Fibroblast of the aortic adventitia (primary cell): ENCODE measurements around the gene CARD16. TPM values are rescaled to one million over a fixed set of nuclear protein-coding genes. Genes with fewer than 3 reads are reported as not detected.

ENCODE experiments used
- DNase-seq: peaks from one replicate; pipeline ENCODE4 v3.0.0-alpha.2; 2010; ENCODE audit warnings: low read depth
- H3K4me3 ChIP-seq: 2 replicates; pipeline ENCODE4 v1.5.1; 2011; ENCODE audit warnings: low read depth, mild to moderate bottlenecking, control low read depth, low read length, moderate library complexity
- total RNA-seq: library from RNA; depleted of rRNA; stranded (reverse); fragments of >200 nt; gene quantifications from 2 replicates; pipeline ENCODE4 v1.2.3, GENCODE V29; 2012; ENCODE audit warnings: low replicate concordance
- TF ChIP-seq, protein P1 (sequence below): IDR thresholded peaks from 2 replicates; pipeline ENCODE4 v1.5.1; 2011; ENCODE audit warnings: mild to moderate bottlenecking, low read length, control low read depth, inconsistent platforms; ENCODE audit not compliant: insufficient read depth

CARD16 gene
- total RNA-seq, 1 donor, result 5.3 TPM

DNA sequence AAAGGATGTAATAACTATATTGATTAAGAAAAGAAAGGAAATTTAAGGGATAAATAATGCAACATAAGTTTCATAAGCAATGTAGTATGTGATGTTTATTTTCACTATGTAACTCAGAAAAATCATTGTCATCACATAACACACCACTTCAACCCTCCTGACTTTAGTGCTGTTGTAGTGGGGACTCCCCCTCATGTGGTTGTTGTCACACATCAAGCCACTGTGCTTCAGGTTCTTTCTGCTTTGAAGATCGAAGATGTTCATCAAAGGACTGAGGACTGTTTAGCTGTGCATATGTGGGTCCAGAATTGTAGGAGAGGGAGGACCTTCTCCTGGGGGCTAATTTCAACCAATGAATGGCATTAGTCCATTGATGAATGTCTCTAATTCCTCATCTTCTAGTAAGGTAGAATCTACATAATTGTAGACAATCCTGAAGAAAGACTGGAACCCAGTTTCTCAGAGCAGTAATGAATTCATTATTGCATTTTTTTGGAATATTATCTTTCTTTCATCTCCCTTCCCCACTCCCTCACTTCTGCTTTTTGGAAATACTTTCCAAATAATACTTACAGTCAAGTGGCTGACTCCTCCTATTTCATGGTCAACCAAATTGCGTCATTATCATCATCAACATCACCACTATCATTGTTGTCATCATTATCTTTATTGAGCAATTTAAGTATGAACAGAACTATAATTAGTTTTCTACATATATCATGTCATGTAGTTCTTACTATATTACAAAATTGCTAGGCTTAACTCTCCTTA, 9.8 kb upstream of the CARD16 start:
- no peak for DNase-seq
- no peak overlapping the region for H3K4me3 ChIP-seq
- TF ChIP-seq, protein P1, sequence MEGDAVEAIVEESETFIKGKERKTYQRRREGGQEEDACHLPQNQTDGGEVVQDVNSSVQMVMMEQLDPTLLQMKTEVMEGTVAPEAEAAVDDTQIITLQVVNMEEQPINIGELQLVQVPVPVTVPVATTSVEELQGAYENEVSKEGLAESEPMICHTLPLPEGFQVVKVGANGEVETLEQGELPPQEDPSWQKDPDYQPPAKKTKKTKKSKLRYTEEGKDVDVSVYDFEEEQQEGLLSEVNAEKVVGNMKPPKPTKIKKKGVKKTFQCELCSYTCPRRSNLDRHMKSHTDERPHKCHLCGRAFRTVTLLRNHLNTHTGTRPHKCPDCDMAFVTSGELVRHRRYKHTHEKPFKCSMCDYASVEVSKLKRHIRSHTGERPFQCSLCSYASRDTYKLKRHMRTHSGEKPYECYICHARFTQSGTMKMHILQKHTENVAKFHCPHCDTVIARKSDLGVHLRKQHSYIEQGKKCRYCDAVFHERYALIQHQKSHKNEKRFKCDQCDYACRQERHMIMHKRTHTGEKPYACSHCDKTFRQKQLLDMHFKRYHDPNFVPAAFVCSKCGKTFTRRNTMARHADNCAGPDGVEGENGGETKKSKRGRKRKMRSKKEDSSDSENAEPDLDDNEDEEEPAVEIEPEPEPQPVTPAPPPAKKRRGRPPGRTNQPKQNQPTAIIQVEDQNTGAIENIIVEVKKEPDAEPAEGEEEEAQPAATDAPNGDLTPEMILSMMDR, result no peak

DNA sequence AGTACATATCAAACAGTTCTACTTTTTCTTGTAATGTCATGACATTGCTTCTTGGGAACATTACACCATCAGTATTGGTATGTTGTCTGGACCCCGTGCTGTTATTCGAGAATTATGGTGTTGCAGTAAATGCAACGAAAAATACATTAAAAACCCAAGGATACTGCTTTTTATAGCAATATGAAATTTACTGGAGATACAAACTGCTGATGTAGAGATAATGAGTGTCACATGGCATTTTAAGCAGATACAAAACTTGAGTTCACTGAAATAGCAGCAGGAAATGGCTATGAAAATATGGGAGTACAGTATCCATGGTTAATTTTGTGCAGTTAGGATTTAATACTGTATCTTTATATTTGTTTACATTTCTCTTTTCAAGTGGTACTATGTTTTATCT, 7.4 kb upstream of the CARD16 start:
- no peak overlapping the region for H3K4me3 ChIP-seq
- TF ChIP-seq, protein P1, result no peak
- DNase-seq, result no peak

DNA sequence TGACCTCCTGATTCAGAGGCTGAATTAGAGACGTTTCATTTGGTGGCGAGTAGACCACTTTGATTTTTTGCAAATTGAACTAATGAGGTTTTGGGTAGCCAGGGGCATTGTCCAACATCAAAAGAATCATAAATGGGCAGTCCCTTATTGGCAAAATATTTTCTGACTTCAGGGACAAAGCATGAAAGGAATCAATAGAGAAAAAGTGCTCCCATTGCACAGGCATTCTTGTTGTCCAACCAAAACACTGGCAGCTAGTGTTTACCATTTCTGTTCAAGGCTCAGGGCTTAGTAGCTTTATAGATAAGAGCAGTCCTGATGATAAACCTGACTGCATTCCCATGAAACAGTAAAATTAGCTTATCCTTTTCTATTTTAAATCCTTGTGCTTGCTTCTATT, 6.4 kb upstream of the CARD16 start:
- DNase-seq, result no peak
- H3K4me3 ChIP-seq, result no peak overlapping the region

DNA sequence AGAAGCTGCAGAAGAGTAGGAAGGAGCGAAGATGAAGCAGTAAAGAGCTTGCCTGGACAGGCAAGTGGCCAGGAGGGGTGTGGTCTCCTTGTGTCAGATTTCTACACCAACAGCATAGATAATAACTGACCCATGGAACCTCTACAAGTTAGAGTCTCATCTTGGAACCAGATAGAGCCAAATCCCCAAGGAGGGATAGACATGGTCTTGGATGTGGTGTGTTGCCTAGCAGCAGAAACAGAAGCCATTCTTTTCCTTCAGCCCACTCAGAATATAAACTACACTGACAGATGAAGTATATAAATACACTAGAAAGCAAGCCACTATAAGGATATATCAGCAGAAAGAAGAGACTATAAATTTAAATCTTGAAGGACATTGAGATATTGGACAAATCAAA, 4.3 kb upstream of the CARD16 start:
- TF ChIP-seq, protein P1, result no peak
- no peak overlapping the region for H3K4me3 ChIP-seq
- no peak for DNase-seq

More for the DNA sequence above, 6.4 kb upstream of the CARD16 start:
- TF ChIP-seq, protein P1, result no peak

DNA sequence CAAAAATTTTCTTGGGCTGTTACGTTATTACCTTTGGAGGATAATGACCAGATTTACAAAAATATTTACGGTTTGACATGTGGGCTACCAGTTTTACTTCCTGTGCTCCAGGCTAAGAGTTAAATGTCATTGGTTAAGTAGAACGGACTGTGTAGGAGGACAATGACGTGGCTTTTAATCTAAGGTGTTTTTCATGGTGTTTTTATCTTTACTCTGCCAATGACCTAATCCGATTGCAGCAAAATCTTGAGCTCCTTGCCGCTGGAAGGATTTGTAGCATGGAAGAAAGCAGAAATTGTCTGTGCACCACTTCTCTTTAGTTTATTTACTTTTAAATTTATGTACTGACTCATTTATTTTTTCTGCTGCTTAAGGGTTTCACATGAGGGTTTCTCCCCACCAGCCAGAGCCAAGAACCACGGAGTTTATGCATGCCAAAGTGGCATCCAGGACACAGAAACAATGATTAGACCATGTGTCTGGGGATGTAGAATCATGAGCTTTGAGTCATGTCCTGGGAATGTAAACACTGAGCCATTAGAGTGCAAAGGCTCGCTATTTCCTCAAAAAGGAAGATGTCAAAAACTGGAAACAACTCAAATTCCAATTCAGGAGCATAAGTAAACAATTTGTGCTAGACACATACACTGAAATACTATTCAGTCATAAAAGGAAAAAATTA, 1.9 kb upstream of the CARD16 start:
- TF ChIP-seq, protein P1, result no peak
- DNase-seq, result peak; percentile 98
- H3K4me3 ChIP-seq, result no peak overlapping the region

DNA sequence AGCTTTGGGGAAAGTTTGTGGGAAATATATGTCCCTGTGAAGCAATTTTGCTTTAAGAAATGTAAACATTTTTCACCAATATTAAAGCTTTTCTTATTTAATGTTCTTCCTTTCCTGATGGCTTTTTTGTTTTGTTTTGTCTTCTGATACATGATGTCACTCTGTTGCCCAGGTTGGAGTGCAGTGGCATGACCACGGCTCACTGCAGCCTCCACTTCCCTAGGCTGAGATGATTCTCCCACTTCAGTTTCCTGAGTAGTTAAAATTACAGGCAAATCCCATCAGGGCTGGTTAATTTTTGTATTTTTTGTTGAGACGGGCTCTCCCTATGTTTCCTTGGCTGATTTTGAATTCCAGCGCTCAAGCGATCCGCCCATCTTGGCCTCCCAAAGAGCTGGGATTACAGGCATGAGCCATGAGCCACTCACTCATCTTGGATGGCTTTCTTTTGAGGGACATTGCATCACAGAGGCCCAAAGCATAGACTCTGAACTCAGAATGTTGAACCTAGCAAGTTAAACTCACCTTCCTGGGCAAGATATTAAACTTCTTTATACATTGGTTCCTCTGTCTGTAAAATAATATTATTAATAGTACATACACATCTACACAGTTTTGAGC, 651 bp upstream of the CARD16 start:
- peak; percentile 46 for DNase-seq
- peak overlapping the region; percentile 58 for H3K4me3 ChIP-seq

More for the DNA sequence above, 651 bp upstream of the CARD16 start:
- TF ChIP-seq, protein P1, result no peak
